Fibroblast of skin of scalp (primary cell): Measurements from ENCODE around the gene PEPD.

Experiments
- DNase-seq: peaks from one replicate; pipeline ENCODE4 v3.0.0-alpha.2; 2013

Gene PEPD

GRCh38 chr19:33456076-33456844, 65.3 kb downstream of the PEPD start:
- DNase-seq: no peak

- no peak for DNase-seq
Measured at GRCh38 chr19:33453265-33453664, 68.3 kb downstream of the PEPD start.

- DNase-seq: no peak
Measured at GRCh38 chr19:33450689-33451088, 70.9 kb downstream of the PEPD start.

- DNase-seq: no peak
Measured at GRCh38 chr19:33449799-33450198, 71.8 kb downstream of the PEPD start.

- no peak for DNase-seq
Measured at GRCh38 chr19:33448159-33448516, 73.5 kb downstream of the PEPD start.

- no peak for DNase-seq
Measured at GRCh38 chr19:33447336-33448158, 74.0 kb downstream of the PEPD start.

- DNase-seq: no peak
Measured at GRCh38 chr19:33446330-33447293, 75.0 kb downstream of the PEPD start.

GRCh38 chr19:33445442-33446329, 75.9 kb downstream of the PEPD start:
- DNase-seq: no peak

- DNase-seq: no peak
Measured at GRCh38 chr19:33444562-33445441, 76.8 kb downstream of the PEPD start.

- no peak for DNase-seq
Measured at GRCh38 chr19:33443638-33444561, 77.7 kb downstream of the PEPD start.

- DNase-seq: no peak
Measured at GRCh38 chr19:33442706-33443105, 78.9 kb downstream of the PEPD start.

GRCh38 chr19:33441828-33442227, 79.8 kb downstream of the PEPD start:
- DNase-seq: no peak

- no peak for DNase-seq
Measured at GRCh38 chr19:33441277-33441699, 80.3 kb downstream of the PEPD start.

GRCh38 chr19:33440682-33441081, 80.9 kb downstream of the PEPD start:
- DNase-seq: no peak

- no peak for DNase-seq
Measured at GRCh38 chr19:33440241-33440640, 81.3 kb downstream of the PEPD start.

GRCh38 chr19:33438987-33439781, 82.4 kb downstream of the PEPD start:
- DNase-seq: no peak

- peak; percentile 14 for DNase-seq
Measured at GRCh38 chr19:33437821-33438671, 83.5 kb downstream of the PEPD start.

GRCh38 chr19:33437393-33437820, 84.2 kb downstream of the PEPD start:
- no peak for DNase-seq
